ENCODE data around the gene TTC7B.

Gene TTC7B

DNA sequence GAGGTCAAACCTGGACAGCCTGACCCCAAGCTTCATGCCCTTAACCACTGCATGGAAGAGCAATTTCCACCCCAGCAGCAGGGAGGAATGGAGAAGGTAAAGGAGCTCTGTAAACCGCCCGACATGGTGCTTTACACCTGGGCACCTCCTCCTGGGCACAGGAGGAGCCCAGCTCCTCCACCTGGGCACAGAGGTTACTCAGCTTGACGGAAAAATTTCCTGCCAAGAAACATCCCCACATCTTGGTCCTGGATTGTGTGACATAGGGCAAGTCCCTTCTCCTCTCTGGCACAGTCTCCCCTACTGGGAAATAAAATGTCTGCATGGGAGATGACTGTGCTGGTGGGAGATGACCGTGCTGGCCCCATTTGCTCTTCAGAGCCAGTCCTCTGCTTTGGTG lies 40.8 kb downstream of the TTC7B start:
- no peak for DNase-seq (ENCODE audit: low read depth)

DNA sequence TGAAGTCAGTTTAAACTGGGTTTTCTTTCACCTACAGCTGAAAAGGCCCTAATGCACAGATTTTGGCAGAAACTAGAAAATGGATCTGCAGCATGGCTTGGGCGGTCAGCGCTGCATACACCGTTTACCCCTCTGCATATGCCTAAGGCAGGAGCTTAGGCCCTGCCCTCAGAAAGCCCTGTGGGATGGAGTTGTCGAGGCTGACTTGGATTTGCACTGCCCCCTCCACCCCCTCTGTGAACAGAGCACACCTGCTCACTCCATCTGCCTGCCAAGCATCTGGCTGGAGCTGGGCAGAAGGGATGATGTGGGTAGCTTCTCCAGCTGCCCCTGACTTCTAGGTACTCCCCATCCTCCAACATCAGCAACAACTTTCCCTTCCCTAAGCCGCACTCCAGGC lies 41.9 kb downstream of the TTC7B start:
- DNase-seq (ENCODE audit: low read depth), result no peak

DNA sequence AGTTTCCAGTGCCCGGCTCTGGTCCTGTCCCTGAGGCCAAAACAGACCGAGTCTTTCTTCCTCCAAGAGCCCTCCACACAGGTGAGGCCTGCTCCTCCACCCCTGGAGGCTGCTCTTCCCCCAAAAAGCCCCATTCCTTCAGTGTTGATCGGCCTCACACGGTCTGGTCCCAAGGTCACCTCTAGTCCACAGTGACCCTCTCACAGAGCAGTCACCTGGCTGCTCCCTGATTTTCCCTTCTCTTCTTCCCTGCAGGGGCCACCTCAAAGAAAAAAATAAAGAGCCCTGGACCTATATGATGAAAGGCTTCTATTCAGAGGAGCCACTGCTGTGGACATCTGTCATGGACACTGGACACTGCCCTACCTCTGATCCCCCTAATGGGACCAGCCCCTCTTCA lies 42.5 kb downstream of the TTC7B start:
- DNase-seq (ENCODE audit: low read depth), result no peak

DNA sequence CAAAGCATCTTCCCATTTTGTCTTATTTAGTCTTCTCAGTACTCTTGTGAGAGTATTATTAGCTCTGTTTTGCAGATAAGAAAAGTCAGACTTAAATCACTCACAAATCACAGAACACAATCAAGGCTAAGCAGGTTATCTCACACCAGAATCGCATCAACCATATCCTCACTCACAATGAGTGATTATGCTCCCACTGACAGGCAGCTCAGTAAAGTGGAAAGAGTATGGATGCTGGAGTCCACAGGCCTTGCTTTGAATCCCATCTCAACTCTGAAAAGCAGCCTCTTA lies 43.1 kb downstream of the TTC7B start:
- DNase-seq (ENCODE audit: low read depth), result no peak

DNA sequence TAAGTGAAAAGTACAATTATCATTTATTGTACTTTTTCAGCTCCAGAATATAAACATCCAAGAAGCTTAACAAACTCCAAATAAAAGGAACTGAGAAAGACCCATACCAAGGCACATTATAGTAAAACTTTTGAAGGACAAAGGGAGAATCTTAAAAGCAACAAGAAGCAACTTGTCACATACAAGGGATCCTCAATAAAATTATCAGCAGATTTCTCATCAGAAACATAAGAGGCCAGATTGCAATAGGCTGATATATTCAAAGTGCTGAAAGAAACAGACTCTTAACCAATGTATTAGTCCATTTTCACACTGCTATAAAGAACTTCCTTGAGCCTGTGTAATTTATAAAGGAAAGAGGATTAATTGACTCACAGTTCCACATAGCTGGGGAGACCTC lies 48.3 kb downstream of the TTC7B start:
- no peak for DNase-seq (ENCODE audit: low read depth)

DNA sequence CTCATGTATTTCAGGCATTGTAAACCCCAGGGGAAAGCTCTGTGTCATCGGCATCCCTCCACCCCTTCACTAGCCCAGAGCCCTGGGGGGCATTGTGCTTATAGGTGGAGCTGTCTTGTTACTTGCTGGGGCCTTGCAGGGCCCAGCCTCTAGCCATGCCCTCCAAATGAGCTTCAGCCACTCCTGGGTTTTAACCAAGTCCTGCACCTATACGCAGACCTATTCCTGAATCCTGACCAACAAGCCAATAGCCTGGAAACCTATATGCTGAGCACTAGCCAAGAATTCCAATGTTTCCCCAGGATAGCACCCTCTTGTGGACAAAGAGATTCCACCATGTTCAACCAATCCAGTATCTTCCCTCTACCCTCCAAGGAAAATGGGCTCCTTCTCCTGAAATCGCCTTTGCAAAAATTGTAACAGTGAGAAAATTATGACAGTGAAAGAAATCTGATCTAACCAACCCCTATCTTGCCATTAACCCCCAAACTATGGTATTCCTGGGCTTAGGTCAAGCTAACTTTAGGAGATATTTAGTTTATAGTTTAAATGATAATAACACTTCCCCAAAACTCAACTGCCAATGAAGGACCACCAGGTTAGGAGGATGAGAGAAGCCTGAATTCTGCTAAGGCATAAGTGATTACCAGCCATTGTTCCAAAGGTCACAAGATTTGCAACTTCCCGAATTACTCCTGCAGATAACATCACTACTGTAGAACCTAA lies 55.5 kb downstream of the TTC7B start:
- DNase-seq (ENCODE audit: low read depth), result no peak

DNA sequence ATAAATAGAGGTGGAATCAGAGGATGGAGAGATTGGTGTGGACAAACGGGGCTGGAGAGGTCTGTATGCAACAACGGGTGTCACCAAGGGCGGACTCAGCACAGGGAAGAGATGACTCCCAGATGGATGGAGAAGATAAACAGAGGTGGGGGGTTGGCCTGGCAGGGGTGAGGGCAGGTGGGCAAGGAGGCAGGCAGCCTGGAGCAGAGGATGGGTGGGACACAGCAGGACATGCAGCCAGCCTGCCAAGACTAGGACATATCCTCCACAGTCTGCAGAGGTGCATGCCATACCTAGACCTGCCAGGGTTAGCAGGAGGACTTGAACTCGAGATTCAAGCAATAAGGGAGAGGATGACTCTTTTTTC lies 56.2 kb downstream of the TTC7B start:
- no peak for DNase-seq (ENCODE audit: low read depth)

DNA sequence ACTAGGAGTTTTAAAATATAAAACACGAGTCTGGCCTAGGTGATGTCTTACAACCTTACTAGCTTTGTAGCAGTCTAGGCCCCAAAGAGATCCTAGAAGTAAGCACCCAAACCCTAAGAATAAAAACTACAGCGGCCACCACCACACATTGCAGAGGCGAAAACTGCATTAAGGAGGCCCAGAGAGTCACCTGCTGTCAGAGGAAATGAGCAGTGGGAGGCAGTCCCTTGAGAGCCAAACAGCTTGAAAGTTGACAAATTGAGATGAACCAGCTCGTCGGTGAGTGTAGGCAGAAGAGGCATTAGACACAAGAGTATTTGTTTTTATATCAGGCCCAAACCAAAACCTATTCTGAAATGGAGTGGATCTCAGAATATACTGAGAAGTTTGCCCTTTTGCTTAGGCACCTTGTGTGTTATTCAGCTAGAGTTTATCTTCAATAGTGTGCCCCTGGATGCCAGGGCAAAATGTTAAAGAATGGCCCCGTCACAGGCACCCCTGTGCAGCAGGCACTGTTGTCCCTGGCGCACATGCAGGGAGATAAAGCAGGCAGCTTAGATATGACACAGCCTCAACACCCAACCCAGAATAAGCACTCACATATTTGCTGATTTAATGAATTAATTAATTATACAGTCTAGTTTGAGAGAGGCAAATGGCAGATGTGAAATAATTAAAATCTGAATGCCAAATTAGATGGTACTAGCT lies 56.7 kb downstream of the TTC7B start:
- DNase-seq (ENCODE audit: low read depth), result no peak

DNA sequence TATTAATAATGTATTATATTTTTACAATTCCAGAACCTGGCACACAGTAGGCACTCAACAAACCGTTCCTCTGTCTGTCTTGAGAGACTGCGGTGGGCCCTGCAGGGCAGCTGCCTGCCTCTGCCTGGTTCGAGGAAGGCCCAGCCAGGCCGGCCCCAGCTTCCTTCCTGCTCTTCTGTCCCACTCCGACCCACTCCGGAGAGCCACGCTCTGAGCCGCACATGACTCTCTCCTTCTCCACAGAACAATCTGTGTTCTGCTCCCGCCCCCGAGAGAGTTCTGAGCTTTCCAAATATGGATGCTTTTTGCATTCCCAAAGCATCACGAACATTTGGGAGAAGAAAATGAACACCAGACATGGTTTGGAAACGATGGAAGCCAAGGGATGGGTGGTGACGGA lies 57.3 kb downstream of the TTC7B start:
- no peak for DNase-seq (ENCODE audit: low read depth)

DNA sequence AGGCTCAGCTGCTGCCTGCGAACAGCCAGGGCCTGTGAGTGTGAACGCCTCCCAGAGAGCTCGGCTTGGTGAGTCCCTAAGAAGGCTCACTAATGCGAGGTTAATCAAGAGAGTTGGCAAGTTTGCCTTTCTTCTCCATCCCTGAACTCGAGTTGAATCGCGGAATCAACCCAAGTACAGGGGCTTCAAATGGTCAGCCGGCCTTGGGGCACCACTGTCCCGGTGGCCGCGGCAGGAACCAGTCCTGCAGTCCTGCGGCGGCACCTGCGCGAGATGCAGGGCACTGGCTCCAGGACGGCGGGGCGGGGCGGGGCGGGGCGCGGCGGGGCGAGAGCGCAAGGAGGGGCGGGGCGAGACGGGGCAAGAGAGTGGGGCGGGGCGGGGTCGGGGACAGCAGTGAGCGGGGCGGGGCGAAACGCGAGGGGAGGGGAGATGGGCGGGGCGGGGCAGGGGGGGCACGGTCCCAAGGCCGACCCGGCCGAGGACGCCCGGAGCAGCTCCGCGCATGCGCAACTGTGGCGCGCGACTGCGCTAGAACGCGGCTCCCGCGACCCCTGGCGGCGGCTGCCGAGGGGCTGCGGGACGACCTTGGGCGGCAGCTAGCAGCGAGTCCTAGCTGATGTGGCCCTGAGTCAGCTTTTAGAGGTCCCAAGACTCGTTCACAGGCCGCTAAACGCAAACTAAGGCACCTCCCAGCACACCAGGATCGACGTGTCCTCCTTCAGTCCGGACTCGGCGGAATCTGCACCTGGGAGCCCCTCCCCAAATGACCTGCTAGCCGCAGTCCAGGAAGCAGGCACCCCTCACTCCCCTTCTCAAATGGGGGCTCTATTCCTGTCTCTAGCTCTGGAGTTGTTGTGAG lies 58.0 kb downstream of the TTC7B start:
- DNase-seq (ENCODE audit: low read depth), result peak; percentile 93

DNA sequence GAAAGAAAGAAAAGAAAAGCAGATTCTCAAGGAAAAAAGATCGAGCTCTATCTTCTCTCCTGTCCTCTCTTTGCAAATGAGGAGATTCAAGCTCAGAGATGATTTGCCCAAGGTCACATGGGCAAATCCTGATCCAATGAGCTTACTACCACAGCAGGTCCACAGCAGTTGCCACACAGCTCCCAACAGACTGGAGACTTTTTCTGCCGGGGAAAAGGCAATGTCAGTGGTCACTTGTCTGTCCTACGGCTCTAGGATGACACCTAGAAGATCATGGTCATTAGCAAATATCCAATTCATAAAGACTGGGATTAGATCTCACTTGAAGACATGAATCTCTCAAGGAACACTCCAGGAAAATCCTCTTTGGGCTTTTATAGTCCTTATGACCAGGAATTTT lies 58.8 kb downstream of the TTC7B start:
- no peak for DNase-seq (ENCODE audit: low read depth)

DNA sequence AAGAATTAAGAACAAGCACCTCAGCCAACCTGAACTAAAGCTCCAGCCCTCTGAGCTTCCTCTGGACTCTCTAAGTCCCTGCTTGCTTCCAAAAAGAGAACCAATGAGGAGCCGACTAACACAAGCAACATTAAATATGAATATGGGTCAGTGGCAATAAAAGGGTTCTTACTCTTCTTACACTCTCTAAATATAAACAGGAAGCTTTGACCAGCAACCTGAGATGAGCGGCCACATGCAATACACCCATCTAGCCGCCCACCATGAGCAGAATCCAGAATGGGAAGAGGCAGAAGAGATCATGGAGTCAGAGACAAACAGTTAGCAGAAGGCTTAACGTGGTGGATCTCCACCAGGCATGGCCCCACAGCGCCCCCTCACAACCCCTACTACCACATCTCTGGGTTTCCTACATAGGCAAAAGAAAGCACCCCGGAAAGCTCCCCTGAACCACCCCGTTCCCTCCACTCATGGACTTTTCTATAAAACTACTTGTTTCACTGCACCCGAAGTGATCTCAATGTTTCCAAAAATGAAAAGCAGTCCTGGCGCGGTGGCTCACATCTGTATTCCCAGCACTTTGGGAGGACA lies 59.4 kb downstream of the TTC7B start:
- no peak for DNase-seq (ENCODE audit: low read depth)

DNA sequence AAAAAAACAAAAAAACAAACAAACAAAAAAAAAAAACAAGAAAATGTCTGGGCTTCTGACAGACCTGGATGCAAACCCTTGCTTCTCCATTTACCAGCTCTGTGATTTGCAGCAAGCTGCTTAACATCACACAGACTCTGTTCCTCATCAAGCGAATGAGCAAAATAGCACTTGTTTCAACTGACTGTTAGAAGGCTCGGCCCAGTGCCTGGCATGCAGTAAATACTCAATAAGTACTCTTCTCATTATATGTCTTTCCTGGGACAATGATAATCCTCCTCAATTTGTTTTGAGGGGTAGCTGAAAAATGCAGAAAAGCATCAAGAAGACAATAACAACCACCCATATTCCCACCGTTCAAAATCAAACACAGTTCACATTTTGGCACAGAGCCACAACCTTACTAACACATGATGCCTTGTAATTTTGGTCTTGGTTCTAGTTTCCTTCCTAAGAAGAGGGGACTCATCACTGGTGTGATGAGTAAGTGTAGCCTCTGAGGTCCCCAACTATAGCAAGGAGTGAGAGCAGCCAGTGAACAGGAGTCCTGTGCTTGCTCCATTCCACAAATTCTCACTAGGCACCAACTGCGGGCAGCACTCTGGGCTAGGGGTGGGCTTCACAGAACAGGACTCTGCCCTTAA lies 60.4 kb downstream of the TTC7B start:
- DNase-seq (ENCODE audit: low read depth), result no peak

DNA sequence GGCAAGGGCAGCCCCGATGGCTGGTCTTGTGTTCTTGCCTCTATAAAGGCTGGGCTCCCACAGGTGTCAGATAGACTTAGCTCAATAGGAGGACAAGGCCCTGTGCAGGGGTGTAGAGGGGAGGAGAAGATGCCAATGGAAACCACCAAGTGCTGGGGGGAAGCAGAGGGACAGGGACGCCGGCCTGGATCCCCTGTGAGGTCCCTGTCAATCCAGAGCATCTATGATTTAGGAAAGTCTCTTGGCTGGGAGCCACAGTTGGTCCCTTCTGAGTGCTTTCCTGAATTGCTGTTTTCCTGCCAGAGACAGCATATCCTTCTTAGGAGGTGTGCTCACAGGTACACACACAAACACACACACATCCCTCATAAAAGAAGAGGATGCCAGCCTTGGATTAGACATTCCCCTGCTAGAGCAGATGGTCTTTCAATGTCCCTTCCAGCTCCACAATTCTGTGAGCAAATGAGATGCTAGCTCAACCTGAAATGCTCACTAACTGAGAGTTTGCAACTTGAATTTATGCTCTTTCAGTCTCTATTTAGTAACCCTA lies 62.7 kb downstream of the TTC7B start:
- DNase-seq (ENCODE audit: low read depth), result no peak

DNA sequence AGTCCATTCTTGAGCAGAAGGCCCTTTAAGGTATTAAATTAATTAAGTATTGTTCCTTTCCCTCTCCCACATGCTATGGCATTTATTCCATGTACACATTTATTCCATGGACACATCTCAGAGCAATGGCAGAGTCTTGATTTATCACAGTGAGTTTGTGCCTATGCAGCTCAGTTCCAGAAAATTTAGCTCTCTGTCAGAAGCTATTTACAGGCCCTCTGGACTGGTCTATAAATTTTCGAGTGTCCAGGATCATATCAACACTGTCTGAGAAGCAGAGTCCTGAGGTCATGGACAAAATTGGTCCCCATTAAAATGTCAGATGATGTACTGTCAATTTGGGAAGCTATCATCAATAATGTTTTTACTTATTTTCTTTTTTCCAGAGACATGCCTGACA lies 65.5 kb downstream of the TTC7B start:
- no peak for DNase-seq (ENCODE audit: low read depth)

DNA sequence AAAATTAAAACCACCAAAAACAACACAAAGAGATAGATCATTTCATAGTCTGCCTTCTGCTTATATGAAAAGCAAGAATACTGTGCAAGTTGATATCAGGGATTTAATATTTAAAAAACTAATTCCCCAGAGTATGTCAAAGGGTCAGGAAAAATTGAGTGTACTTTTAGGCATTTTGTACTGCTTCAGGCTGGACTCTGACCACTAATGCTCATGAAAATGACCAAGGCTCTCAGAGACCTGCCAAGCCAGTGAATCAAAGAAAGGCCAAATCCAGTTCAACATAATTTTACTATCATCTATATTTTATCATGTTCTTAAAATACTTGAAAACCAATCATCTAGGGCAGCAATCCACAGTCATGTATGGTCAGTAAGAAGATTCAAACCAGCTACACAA lies 66.0 kb downstream of the TTC7B start:
- DNase-seq (ENCODE audit: low read depth), result no peak

DNA sequence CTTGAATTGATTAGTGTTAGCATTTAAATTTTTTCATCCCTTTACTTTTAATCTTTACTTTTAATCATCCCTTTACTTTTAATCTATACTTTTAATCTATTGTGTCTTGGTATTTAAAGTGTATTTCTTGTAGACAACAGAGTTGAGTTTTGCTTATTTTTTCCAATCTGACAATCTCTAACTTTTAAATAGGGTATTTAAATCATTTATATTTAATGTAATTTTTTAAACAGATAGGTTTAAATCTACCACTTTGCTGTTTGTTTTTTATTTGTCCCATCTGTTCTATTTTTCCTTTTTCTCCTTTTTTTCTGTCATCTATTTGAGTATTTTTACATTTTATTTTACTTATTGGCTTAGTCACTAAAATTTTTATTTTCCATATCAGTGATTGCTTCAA lies 68.3 kb downstream of the TTC7B start:
- no peak for DNase-seq (ENCODE audit: low read depth)

DNA sequence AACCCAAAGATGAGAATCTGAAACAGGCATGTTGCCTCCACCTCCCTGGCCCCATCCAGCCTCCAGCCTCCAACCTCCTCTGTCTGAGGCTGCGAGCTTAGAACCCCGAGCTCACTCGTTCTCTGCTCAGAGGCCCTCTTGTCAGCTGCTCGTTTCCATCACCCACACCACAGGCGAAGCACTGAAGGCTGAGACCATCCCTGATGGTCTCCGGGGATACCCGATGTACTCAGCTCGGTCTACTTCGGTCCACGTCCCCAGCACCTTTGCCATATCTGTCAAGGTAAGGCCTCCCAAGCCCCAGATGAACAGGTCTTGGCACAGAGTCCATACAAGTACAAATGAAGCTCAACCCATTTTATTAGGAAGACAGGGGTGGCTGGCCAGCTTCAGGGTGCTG lies 72.4 kb downstream of the TTC7B start:
- DNase-seq (ENCODE audit: low read depth), result no peak

DNA sequence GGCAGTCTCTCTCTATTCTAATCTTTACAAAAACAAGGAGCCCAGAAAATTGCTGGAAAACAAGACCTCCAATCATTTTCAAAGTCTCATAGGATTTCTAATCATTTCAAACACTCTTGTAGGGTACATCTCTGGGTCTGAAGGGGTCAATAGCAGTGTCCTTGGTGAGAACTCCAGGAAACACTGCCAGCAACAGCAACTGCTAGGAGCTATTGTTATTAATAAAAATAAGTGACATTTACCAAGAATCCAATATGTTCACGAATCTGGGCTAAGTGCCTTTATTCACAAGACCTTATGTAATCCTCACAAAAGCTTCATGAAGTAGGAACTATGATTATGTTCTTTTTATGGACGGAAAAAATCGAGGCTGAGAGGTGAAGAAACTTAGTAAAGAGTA lies 72.8 kb downstream of the TTC7B start:
- DNase-seq (ENCODE audit: low read depth), result no peak

DNA sequence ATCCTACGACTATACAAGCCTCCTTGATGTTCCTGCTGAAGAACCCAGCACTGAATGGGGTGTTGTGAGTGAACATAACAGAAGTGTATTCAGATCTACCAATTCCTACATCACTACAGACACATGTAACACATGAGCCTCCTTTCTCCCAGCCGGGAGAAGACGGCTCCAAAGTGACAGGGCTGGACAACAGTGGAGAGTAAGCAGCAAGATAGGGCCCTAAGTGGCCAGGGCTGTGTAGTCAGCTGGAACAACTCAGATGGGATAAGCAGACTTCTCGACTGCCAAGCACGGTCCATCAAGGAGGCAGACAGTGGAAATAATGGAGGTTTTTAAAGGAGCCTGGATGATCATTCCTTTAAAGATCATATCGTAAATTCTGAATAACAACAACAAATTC lies 73.5 kb downstream of the TTC7B start:
- DNase-seq (ENCODE audit: low read depth), result no peak

DNA sequence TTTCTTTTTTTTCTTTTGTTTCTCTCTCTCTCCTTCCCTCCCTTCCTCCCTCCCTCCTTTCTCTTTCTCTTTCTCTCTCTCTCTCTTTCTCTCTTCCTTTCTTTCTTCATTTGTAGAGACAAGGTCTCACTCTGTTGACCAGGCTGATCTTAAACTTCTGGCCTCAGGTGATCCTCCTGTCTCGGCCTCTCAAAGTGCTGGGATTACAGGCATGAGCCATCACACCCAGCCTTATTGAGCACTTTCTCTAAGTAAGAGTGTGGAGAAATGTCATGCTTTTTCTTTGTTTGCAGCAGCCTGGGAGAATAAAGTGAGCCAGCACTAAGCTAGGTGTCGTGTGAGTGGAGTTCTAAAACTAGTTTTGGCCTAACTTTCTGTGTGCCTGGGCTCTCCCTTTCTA lies 74.0 kb downstream of the TTC7B start:
- DNase-seq (ENCODE audit: low read depth), result no peak

DNA sequence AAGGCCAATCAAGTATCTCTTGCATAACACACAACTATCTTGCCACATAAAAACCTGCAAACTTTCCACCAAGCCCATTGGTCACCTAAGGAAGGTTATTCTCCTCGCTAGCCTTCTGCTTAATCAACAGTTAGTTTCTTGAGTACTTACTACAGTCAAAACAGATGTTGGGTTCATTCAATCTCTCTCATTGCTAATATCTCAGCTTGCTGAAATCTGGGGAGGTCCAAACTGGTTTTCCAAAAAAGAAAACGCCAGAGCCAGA lies 74.6 kb downstream of the TTC7B start:
- no peak for DNase-seq (ENCODE audit: low read depth)

All from stimulated activated CD8-positive, alpha-beta memory T cell treated with anti-CD3 and anti-CD28 coated beads, Interleukin-4, amount 100 ng/mL, for 24 hours (primary cell).